GM15510 (cell line): ENCODE measurements around the gene PM20D1.

Source experiments
- POLR2A ChIP-seq: IDR thresholded peaks from 3 replicates; pipeline ENCODE4 v1.6.1; 2011; ENCODE audit warnings: borderline replicate concordance; ENCODE audit not compliant: insufficient read length; ENCODE audit errors: extremely low read depth

Gene PM20D1

GRCh38 chr1:205840146-205840923 lies 9.6 kb downstream of the PM20D1 start:
- TF ChIP-seq POLR2A = no peak

DNA sequence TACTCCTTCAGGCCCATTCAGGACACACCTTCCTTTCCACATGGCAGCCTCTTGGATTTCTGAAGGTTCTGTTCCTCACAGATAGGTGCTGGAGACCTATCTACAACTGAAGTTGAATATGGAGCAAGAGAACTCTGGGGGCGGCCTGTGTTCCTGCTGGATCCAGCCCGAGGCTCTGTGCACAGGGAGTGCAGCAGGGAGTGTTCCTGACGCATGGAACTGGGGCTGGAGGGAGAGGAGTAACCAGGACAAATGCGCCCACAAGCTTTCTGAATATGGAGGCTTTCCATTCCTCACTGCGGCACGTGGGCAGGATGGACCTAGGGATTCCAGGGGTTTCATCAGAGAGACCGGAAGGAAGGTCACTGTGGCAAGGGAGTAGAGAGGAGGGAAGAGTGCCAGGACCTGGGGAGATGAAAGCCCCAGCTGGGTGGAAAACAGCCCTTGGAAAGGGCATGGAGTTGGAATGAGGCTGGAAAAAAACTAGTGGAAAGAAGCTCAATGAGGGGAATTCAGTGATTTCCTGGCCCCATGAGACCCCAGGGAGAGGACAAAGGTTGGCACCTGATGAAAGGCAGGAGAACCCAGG lies 12.5 kb downstream of the PM20D1 start:
- no peak for TF ChIP-seq POLR2A

GRCh38 chr1:205834751-205835150 lies 15.2 kb downstream of the PM20D1 start:
- no peak for TF ChIP-seq POLR2A

DNA sequence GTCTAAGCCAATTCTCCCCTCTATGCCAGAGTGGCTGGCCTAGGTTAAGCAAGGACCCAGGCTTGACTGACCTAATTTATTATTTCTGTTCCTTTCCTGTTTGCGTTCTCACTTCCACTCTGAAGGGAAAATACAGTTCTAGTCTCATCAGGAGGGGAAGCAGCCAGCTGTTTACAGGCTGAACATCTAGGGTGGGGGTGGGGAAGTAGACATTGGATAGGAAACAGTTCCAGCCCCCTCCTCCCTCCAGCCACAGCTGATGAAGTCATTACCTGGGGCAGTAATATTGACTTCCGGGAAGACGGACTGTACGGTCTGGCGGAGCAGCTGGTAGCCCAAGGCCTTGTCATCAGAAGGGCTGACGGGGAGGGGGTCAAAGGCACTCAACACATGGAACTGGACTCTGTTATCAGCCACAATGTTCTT lies 17.6 kb downstream of the PM20D1 start:
- no peak for TF ChIP-seq POLR2A

- no peak for TF ChIP-seq POLR2A
These were observed 22.3 kb downstream of the PM20D1 start for GRCh38 chr1:205827623-205828022.

GRCh38 chr1:205826995-205827394 lies 22.9 kb downstream of the PM20D1 start:
- TF ChIP-seq POLR2A = no peak

DNA sequence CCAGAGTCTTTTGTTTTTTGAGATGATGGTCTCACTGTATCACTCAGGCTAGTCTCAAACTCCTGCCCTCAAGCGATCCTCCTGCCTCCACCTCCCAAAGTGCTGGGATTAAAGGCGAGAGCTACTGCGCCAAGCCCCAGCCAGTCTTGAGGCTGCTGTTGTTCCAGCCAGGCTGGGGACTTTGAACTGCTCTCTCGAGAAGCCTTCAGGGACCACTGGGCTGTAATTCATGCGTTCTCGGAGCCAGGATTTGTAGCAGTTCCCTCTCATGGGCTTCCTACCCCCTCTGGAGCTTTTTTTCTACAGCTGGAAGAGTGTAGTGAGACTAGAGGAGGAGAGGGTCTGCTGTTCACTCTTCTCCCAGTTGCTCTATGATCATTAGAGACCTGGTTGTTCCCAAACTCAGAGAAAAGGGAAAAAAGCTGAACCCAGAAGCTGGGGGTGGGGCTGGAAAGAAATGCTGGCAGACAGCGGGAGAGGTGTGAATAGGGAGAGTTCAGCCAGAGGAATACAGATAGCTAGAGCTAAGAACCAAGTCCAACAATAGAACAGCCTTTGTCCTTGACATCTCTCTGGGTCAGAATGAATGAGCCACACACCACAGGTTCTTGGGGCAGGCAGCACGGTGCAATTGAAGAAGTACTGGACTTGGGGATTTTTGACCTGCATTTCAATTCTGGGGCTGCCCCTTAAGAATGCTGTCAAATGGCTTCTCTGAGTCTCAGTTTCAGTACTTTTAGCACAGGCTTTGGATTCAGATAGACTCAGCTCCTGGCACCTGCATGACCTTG lies 23.7 kb downstream of the PM20D1 start:
- no peak for TF ChIP-seq POLR2A

GRCh38 chr1:205824180-205824579 lies 25.8 kb downstream of the PM20D1 start:
- TF ChIP-seq POLR2A = no peak

- TF ChIP-seq POLR2A = no peak
These were observed 27.5 kb downstream of the PM20D1 start for GRCh38 chr1:205822397-205822796.

DNA sequence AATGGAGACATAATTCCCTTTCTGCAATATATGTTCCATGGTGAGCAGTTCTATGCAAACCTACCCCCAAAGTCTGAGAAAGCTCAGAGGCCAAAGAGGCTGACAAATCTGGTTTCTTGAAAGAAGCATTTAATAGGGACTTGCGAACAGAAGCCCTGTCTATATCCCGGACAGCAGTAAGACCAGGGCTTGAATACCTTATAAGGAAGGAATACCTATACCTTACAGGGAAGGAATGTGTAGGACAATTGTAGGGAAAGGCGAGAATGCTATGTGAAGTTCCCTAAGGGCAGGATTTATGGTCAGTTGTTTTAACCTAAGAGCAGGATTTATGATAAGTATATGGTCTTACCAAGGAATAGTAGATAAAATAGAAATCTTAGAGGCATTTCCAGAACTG lies 31.9 kb downstream of the PM20D1 start:
- TF ChIP-seq POLR2A = no peak

GRCh38 chr1:205817364-205817763 lies 32.6 kb downstream of the PM20D1 start:
- TF ChIP-seq POLR2A = no peak

GRCh38 chr1:205813755-205814058 lies 36.2 kb downstream of the PM20D1 start:
- no peak for TF ChIP-seq POLR2A

- peak; percentile 51 for TF ChIP-seq POLR2A
These were observed 36.8 kb downstream of the PM20D1 start, which contains the start of gene SLC41A1 for GRCh38 chr1:205812878-205813754. Gene SLC41A1 (minus strand): TSS chr1:205813198. CDS start chr1:205810441, 2,757 bp downstream.

DNA sequence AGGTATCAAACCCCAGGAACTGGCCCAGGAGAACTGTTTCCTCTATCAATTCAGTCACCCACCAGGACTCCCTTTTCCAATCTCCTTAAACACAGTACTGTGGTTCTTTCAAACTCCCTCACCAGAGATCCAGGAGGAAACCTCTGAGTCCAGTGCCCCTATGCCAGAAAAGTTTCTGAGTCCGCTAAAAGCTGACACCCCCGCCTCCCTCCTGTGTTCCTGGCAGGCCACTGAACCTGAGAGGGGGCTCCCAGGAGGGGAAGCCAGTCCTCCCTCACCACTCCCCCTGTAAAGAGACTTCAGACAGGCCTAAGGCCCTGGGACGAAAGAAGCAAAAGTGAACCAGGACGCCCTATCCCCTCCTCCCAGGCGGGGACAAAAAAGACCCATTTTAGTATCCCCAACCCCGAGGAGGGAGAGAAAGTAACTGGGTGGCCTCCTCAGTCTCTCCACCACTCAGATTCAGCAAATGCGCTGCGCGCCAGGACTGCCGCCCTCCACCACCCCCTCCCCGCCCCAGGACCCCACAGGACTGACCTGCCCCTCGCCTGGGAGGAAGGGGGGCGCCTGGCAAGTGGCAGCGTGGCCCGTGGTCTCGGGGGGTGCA lies 37.6 kb downstream of the PM20D1 start:
- no peak for TF ChIP-seq POLR2A
